Inferior parietal cortex (tissue), 1 donor: ENCODE measurements around the gene MAP2K5.

Experiments
- DNase-seq: peaks from one replicate; pipeline ENCODE4 v3.0.0-alpha.2; 2016; ENCODE audit errors: extremely low spot score

MAP2K5 gene

GRCh38 chr15:67781907-67782690 lies 239.6 kb downstream of the MAP2K5 start:
- no peak for DNase-seq

- no peak for DNase-seq
Measured at GRCh38 chr15:67782691-67782991, 240.1 kb downstream of the MAP2K5 start.

GRCh38 chr15:67783303-67783702 lies 240.8 kb downstream of the MAP2K5 start:
- no peak for DNase-seq

- no peak for DNase-seq
Measured at GRCh38 chr15:67784090-67784781, 241.7 kb downstream of the MAP2K5 start.

GRCh38 chr15:67784856-67785430 lies 242.4 kb downstream of the MAP2K5 start:
- DNase-seq: no peak

GRCh38 chr15:67785431-67785830 lies 242.9 kb downstream of the MAP2K5 start:
- DNase-seq: no peak

GRCh38 chr15:67786646-67787045 lies 244.1 kb downstream of the MAP2K5 start:
- no peak for DNase-seq

GRCh38 chr15:67788986-67789385 lies 246.5 kb downstream of the MAP2K5 start:
- DNase-seq: no peak

GRCh38 chr15:67790610-67791319 lies 248.3 kb downstream of the MAP2K5 start:
- no peak for DNase-seq

GRCh38 chr15:67792250-67792942 lies 249.9 kb downstream of the MAP2K5 start:
- DNase-seq: no peak

- no peak for DNase-seq
Measured at GRCh38 chr15:67794832-67795574, 252.5 kb downstream of the MAP2K5 start.

GRCh38 chr15:67796196-67797127 lies 254.0 kb downstream of the MAP2K5 start:
- DNase-seq: no peak

- DNase-seq: no peak
Measured at GRCh38 chr15:67799801-67800205, 257.3 kb downstream of the MAP2K5 start.

- no peak for DNase-seq
Measured at GRCh38 chr15:67801142-67801541, 258.6 kb downstream of the MAP2K5 start.

GRCh38 chr15:67801926-67802914 lies 259.7 kb downstream of the MAP2K5 start:
- DNase-seq: no peak

- DNase-seq: no peak
Measured at GRCh38 chr15:67803299-67803698, 260.8 kb downstream of the MAP2K5 start.

GRCh38 chr15:67803996-67804843 lies 261.7 kb downstream of the MAP2K5 start:
- DNase-seq: no peak
